Measurements from ENCODE around the gene YY1. TPM values are rescaled to one million over a fixed set of nuclear protein-coding genes. Genes with fewer than 3 reads are reported as not detected.

Gene YY1
- total RNA-seq, 4 donors from 2014 or later: 50.0 to 67.4 (median 55.6) TPM

GRCh38 chr14:100211366-100211765 is 27.6 kb upstream of the YY1 start:
- H3K4me1 ChIP-seq: peaks cover 6 to 8% of the 10 kb centered on the region in 2 donors
- H3K27me3 ChIP-seq: no peaks in the 10 kb centered on the region
- 90 to 93% methylated on average over 9 of the region's 9 CpGs for WGBS, 2 donors
- no peak overlapping the region for H3K27ac ChIP-seq
- H3K36me3 ChIP-seq: no peaks in the 10 kb centered on the region
- H3K9me3 ChIP-seq: no peaks in the 10 kb centered on the region
- H3K4me3 ChIP-seq (replicated peaks in 1 of 3): no peak overlapping the region
- intact Hi-C loops (cut with DNase I): no loop called here
- TF ChIP-seq POLR2A (IDR thresholded peaks at IDR 0.05) (no peak), CTCF (IDR thresholded peaks at IDR 0.05) (no peak)
- DNase-seq: no peak

- H3K27ac ChIP-seq: no peak overlapping the region
- no peaks in the 10 kb centered on the region for H3K9me3 ChIP-seq
- H3K4me1 ChIP-seq: peaks cover 6 to 8% of the 10 kb centered on the region in 2 donors
- DNase-seq: no peak
- no peaks in the 10 kb centered on the region for H3K36me3 ChIP-seq
- no peak overlapping the region for H3K4me3 ChIP-seq (replicated peaks in 1 of 3)
- no peak for TF ChIP-seq POLR2A (IDR thresholded peaks at IDR 0.05)
- no peak for TF ChIP-seq CTCF (IDR thresholded peaks at IDR 0.05)
- intact Hi-C loops (cut with DNase I): no loop called here
- WGBS, 2 donors: 94 to 95% methylated on average over 6 to 7 of the region's 7 CpGs
- no peaks in the 10 kb centered on the region for H3K27me3 ChIP-seq
Observed at GRCh38 chr14:100211893-100212292, 27.1 kb upstream of the YY1 start.

- intact Hi-C loops (cut with DNase I): no loop called here
Observed at GRCh38 chr14:100212476-100213333, 26.2 kb upstream of the YY1 start.

GRCh38 chr14:100213587-100213955 is 25.4 kb upstream of the YY1 start:
- Histone ChIP-seq H3K9me3 (no peaks in the 10 kb centered on the region), H3K27ac (peak overlapping the region; percentile 88 to 97 (median 95)), H3K4me1 (peaks cover 6 to 8% of the 10 kb centered on the region in 2 donors), H3K27me3 (no peaks in the 10 kb centered on the region), H3K4me3 (replicated peaks in 1 of 3) (peak overlapping the region in 2 of 3 donors; percentile 81 to 89), H3K36me3 (no peaks in the 10 kb centered on the region)
- WGBS, 2 donors: 57 to 59% methylated on average over 15 of the region's 15 CpGs
- intact Hi-C loops (cut with DNase I): no loop called here
- TF ChIP-seq POLR2A (IDR thresholded peaks at IDR 0.05): no peak
- TF ChIP-seq CTCF (IDR thresholded peaks at IDR 0.05): no peak
- DNase-seq: no peak

More at GRCh38 chr14:100212476-100213333, 26.2 kb upstream of the YY1 start:
- 84 to 90% methylated on average over 3 to 7 of the region's 7 CpGs for WGBS, 2 donors
- H3K36me3 ChIP-seq: no peaks in the 10 kb centered on the region
- H3K27ac ChIP-seq: no peak overlapping the region
- no peak for DNase-seq
- no peak for TF ChIP-seq CTCF (IDR thresholded peaks at IDR 0.05)
- TF ChIP-seq POLR2A (IDR thresholded peaks at IDR 0.05): no peak
- H3K27me3 ChIP-seq: no peaks in the 10 kb centered on the region
- no peaks in the 10 kb centered on the region for H3K9me3 ChIP-seq
- peaks cover 6 to 8% of the 10 kb centered on the region in 2 donors for H3K4me1 ChIP-seq
- H3K4me3 ChIP-seq (replicated peaks in 1 of 3): no peak overlapping the region

Data from thyroid gland (tissue), 4 donors.